HuH-7.5 (cell line): Measurements from ENCODE around the gene RBPJ.

Source experiments
- DNase-seq: peaks from one replicate; pipeline ENCODE4 v3.0.0; 2011; ENCODE audit warnings: low spot score

RBPJ gene

GRCh38 chr4:26459756-26460530 is 139.1 kb downstream of the RBPJ start:
- DNase-seq: no peak

- no peak for DNase-seq
Measured at GRCh38 chr4:26462874-26463273, 142.1 kb downstream of the RBPJ start.

- no peak for DNase-seq
Measured at GRCh38 chr4:26463386-26463785, 142.6 kb downstream of the RBPJ start.

- DNase-seq: no peak
Measured at GRCh38 chr4:26464420-26465095, 143.7 kb downstream of the RBPJ start.

GRCh38 chr4:26466578-26467270 is 145.9 kb downstream of the RBPJ start:
- DNase-seq: no peak

- no peak for DNase-seq
Measured at GRCh38 chr4:26467724-26468123, 146.9 kb downstream of the RBPJ start.

GRCh38 chr4:26468283-26468949 is 147.6 kb downstream of the RBPJ start:
- no peak for DNase-seq

GRCh38 chr4:26468977-26469376 is 148.2 kb downstream of the RBPJ start:
- no peak for DNase-seq

- no peak for DNase-seq
Measured at GRCh38 chr4:26471890-26472289, 151.1 kb downstream of the RBPJ start.

GRCh38 chr4:26473893-26474292 is 153.1 kb downstream of the RBPJ start:
- DNase-seq: no peak

- DNase-seq: no peak
Measured at GRCh38 chr4:26474551-26474950, 153.7 kb downstream of the RBPJ start.

GRCh38 chr4:26475716-26476115 is 154.9 kb downstream of the RBPJ start:
- DNase-seq: no peak

GRCh38 chr4:26476545-26476944 is 155.7 kb downstream of the RBPJ start:
- no peak for DNase-seq

GRCh38 chr4:26478330-26478729 is 157.5 kb downstream of the RBPJ start:
- no peak for DNase-seq

- DNase-seq: no peak
Measured at GRCh38 chr4:26482508-26483462, 162.0 kb downstream of the RBPJ start.

GRCh38 chr4:26484032-26484515 is 163.3 kb downstream of the RBPJ start:
- DNase-seq: no peak

- DNase-seq: no peak
Measured at GRCh38 chr4:26484516-26484915, 163.7 kb downstream of the RBPJ start.
